ENCODE results near the gene ZNF385D. TPM values are rescaled to one million over a fixed set of nuclear protein-coding genes. Genes with fewer than 3 reads are reported as not detected.

ZNF385D gene
- total RNA-seq, 1 experiment from 2014 or later, result not detected

DNA sequence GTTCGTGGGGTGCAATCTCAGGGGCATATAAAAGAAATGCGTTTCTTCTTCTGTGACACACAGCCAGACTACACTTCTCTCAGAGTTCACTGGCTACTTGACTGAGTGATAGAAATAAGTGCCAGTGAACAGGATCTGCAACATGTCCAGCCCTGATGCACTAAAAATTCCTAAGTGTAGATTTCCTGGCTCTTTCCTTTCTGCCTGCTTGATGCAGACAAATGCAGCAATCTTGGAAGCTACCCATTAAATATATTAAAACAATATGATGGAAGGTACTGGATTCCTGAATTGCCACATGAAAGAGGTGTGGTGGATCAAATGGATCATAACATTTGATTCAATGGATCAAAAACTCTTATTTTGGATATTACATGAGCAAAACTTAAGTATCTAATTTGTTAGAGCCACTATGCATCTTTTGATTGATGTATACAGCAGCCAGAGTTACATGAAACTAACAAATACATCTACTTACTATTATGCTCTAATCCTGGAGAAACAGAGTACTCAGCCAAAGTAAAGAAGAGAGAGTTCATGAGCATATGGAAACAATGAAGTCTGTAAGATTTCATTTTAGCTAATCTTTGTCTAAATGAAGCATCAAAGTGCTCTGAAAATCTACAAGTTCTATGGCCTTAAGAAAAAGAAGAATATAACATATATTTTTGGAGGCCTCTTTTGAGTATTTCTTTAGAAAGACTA lies 222.6 kb downstream of the ZNF385D start (continued):
- TF ChIP-seq, protein P1, sequence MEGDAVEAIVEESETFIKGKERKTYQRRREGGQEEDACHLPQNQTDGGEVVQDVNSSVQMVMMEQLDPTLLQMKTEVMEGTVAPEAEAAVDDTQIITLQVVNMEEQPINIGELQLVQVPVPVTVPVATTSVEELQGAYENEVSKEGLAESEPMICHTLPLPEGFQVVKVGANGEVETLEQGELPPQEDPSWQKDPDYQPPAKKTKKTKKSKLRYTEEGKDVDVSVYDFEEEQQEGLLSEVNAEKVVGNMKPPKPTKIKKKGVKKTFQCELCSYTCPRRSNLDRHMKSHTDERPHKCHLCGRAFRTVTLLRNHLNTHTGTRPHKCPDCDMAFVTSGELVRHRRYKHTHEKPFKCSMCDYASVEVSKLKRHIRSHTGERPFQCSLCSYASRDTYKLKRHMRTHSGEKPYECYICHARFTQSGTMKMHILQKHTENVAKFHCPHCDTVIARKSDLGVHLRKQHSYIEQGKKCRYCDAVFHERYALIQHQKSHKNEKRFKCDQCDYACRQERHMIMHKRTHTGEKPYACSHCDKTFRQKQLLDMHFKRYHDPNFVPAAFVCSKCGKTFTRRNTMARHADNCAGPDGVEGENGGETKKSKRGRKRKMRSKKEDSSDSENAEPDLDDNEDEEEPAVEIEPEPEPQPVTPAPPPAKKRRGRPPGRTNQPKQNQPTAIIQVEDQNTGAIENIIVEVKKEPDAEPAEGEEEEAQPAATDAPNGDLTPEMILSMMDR (IDR thresholded peaks at IDR 0.05 in 2 of 3, conservative IDR thresholded peaks at IDR 0.05 in 1 of 3; ENCODE audit: borderline replicate concordance in 1 of 3, insufficient read depth in 1 of 3, low read depth in 2 of 3, low read length in 2 of 3), result no peak
- TF ChIP-seq ELF1 (IDR thresholded peaks at IDR 0.05; ENCODE audit: borderline replicate concordance, low read depth) (no peak), ZNF274 (IDR thresholded peaks at IDR 0.05; ENCODE audit: low read depth, low read length) (no peak)

DNA sequence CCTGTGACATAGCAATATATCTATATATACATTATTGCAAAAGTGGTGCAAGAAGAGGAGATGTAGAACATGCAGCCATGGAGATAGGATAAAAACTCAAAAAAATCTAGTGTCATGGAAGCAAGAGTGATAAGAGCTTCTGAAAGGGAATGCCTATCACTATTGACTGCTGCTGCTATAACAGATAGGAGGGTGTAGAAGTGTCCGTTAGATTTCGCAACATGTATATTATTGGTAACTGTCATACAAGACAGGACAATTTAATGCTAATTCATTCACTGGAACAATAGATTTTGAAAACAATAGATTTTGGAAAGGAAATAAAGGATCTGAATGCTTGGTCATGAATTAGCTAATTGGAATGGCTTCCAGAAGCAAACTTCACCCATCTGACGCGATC lies 224.5 kb downstream of the ZNF385D start:
- peaks cover 12 to 25% of the 10 kb centered on the region in 2 experiments; a peak in 3 of 4 replicates for H3K9me3 ChIP-seq (ENCODE audit: control insufficient read depth in 1 of 2, insufficient read depth in 1 of 2, low read depth in 1 of 2, low read length in 2 of 2)
- ChIA-PET RAD21 (ENCODE audit: low non-redundant PET in 1 of 2, low total read pairs in 2 of 2, uncharacterized antibody in 2 of 2, unreplicated experiment in 2 of 2) (no interaction called here), POLR2A (no interaction called here), CTCF (no interaction called here)
- H3K4me3 ChIP-seq (replicated peaks in 1 of 2; ENCODE audit: low read depth in 1 of 2, low read length in 2 of 2), result no peak overlapping the region
- no peaks in the 10 kb centered on the region for H3K27me3 ChIP-seq (ENCODE audit: insufficient read depth, low read length)
- no peak overlapping the region for H3K27ac ChIP-seq (ENCODE audit: low read depth, low read length)
- no peak overlapping the region for H3K9ac ChIP-seq (ENCODE audit: low read length)
- no peaks in the 10 kb centered on the region for H3K79me2 ChIP-seq (ENCODE audit: insufficient read depth, low read length)
- ATAC-seq, result no peak
- H2AFZ ChIP-seq (ENCODE audit: low read depth, low read length, poor library complexity, severe bottlenecking), result no peak overlapping the region
- no peak for DNase-seq (ENCODE audit: low read depth, low spot score)
- no peaks in the 10 kb centered on the region for H3K36me3 ChIP-seq (ENCODE audit: control insufficient read depth in 1 of 2, insufficient read depth in 2 of 2, low read length in 2 of 2)
- intact Hi-C loops (cut with micrococcal nuclease), result no loop called here
- no peak overlapping the region for H3K4me2 ChIP-seq (ENCODE audit: low read length)
- no peaks in the 10 kb centered on the region for H3K9me2 ChIP-seq (ENCODE audit: insufficient read depth)
- H4K20me1 ChIP-seq (ENCODE audit: insufficient read depth), result no peaks in the 10 kb centered on the region
- no TSS peak for BruUV-seq (replicated peaks)
- no peaks in the 10 kb centered on the region for H3K4me1 ChIP-seq (ENCODE audit: control insufficient read depth in 1 of 2, insufficient read depth in 2 of 2, low read length in 2 of 2)
- TF ChIP-seq RAD21 (IDR thresholded peaks at IDR 0.05; ENCODE audit: low read depth) (no peak), TCF7L2 (IDR thresholded peaks at IDR 0.05; ENCODE audit: borderline replicate concordance, extremely low read depth, insufficient read depth, insufficient read length) (no peak), ZNF274 (IDR thresholded peaks at IDR 0.05; ENCODE audit: low read depth, low read length) (no peak), SP1 (IDR thresholded peaks at IDR 0.05; ENCODE audit: low read depth) (no peak), EGR1 (IDR thresholded peaks at IDR 0.05; ENCODE audit: low read depth) (no peak), ELF1 (IDR thresholded peaks at IDR 0.05; ENCODE audit: borderline replicate concordance, low read depth) (no peak), EZH2 (IDR thresholded peaks at IDR 0.05) (no peak), YY1 (IDR thresholded peaks at IDR 0.05; ENCODE audit: extremely low read depth, insufficient replicate concordance, low read depth, low read length) (no peak), FOSL1 (IDR thresholded peaks at IDR 0.05; ENCODE audit: low read depth) (no peak), SIN3A (IDR thresholded peaks at IDR 0.05; ENCODE audit: low read depth) (no peak), CEBPB (IDR thresholded peaks at IDR 0.05; ENCODE audit: low read depth) (no peak), POLR2A (IDR thresholded peaks at IDR 0.05; ENCODE audit: borderline replicate concordance, extremely low read depth, insufficient read depth, insufficient read length) (no peak)
- TF ChIP-seq, protein P2, sequence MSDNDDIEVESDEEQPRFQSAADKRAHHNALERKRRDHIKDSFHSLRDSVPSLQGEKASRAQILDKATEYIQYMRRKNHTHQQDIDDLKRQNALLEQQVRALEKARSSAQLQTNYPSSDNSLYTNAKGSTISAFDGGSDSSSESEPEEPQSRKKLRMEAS (IDR thresholded peaks at IDR 0.05), result no peak
- TF ChIP-seq, protein P1 (IDR thresholded peaks at IDR 0.05 in 2 of 3, conservative IDR thresholded peaks at IDR 0.05 in 1 of 3; ENCODE audit: borderline replicate concordance in 1 of 3, insufficient read depth in 1 of 3, low read depth in 2 of 3, low read length in 2 of 3), result no peak
- TF ChIP-seq, protein P3, sequence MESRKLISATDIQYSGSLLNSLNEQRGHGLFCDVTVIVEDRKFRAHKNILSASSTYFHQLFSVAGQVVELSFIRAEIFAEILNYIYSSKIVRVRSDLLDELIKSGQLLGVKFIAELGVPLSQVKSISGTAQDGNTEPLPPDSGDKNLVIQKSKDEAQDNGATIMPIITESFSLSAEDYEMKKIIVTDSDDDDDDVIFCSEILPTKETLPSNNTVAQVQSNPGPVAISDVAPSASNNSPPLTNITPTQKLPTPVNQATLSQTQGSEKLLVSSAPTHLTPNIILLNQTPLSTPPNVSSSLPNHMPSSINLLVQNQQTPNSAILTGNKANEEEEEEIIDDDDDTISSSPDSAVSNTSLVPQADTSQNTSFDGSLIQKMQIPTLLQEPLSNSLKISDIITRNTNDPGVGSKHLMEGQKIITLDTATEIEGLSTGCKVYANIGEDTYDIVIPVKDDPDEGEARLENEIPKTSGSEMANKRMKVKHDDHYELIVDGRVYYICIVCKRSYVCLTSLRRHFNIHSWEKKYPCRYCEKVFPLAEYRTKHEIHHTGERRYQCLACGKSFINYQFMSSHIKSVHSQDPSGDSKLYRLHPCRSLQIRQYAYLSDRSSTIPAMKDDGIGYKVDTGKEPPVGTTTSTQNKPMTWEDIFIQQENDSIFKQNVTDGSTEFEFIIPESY (IDR thresholded peaks at IDR 0.05; ENCODE audit: extremely low read depth, insufficient replicate concordance, low read length), result no peak

Data from HCT116 (cell line).